HG03558 (cell line): Measurements from ENCODE around the gene MRPL40.
"Not testable (repeated sequence)": the region's sequence is repeated elsewhere in the genome, so short reads cannot be mapped to it uniquely, and the experiment has no call there.

Experiments used
- ATAC-seq: cut with Tn5 transposase; IDR thresholded peaks from one replicate; pipeline ENCODE4 v1.9.1; 2021; ENCODE audit warnings: moderate number of reproducible peaks; ENCODE audit not compliant: unreplicated experiment; ENCODE audit errors: extremely low read depth

Gene MRPL40

GRCh38 chr22:19436444-19437161 is 4.3 kb downstream of the MRPL40 start:
- ATAC-seq = not testable (repeated sequence)

- no peak for ATAC-seq
These were observed 6.0 kb downstream of the MRPL40 start for GRCh38 chr22:19438298-19438697.

- no peak for ATAC-seq
These were observed 8.3 kb downstream of the MRPL40 start for GRCh38 chr22:19440411-19441195.

GRCh38 chr22:19442166-19442565 is 9.8 kb downstream of the MRPL40 start:
- no peak for ATAC-seq

- ATAC-seq = no peak
These were observed 11.3 kb downstream of the MRPL40 start for GRCh38 chr22:19443544-19444211.

GRCh38 chr22:19445279-19445982 is 13.1 kb downstream of the MRPL40 start:
- not testable (repeated sequence) for ATAC-seq

GRCh38 chr22:19446603-19447329 is 14.4 kb downstream of the MRPL40 start:
- ATAC-seq = no peak

GRCh38 chr22:19447330-19448075 is 15.2 kb downstream of the MRPL40 start, which contains the start of gene C22orf39:
TSS of gene C22orf39 (minus strand) at chr22:19447711. CDS start at chr22:19447688, 23 bp downstream.
- peak; percentile 48 for ATAC-seq

GRCh38 chr22:19448076-19448607 is 15.8 kb downstream of the MRPL40 start:
- no peak for ATAC-seq

GRCh38 chr22:19448739-19449421 is 16.5 kb downstream of the MRPL40 start:
- ATAC-seq = no peak

GRCh38 chr22:19449422-19449767 is 17.1 kb downstream of the MRPL40 start:
- ATAC-seq = no peak

- no peak for ATAC-seq
These were observed 18.2 kb downstream of the MRPL40 start for GRCh38 chr22:19450363-19451175.

GRCh38 chr22:19451570-19451969 is 19.2 kb downstream of the MRPL40 start:
- no peak for ATAC-seq

- no peak for ATAC-seq
These were observed 21.4 kb downstream of the MRPL40 start for GRCh38 chr22:19453718-19454117.

GRCh38 chr22:19454156-19454555 is 21.8 kb downstream of the MRPL40 start:
- no peak for ATAC-seq

- no peak for ATAC-seq
These were observed 22.7 kb downstream of the MRPL40 start for GRCh38 chr22:19455033-19455432.

GRCh38 chr22:19455585-19456370 is 23.4 kb downstream of the MRPL40 start:
- ATAC-seq = no peak
